ENCODE results near the gene NPTX2.

GRCh38 chr7:98661607-98662006, 44.5 kb downstream of the NPTX2 start:
- no peak for TF ChIP-seq CTCF (tag by site-specific recombination; IDR thresholded peaks at IDR 0.05)
- no peak for TF ChIP-seq ZNF704 (tag by site-specific recombination; IDR thresholded peaks at IDR 0.05)
- no peak for TF ChIP-seq ZNF560 (tag by site-specific recombination; IDR thresholded peaks at IDR 0.05; ENCODE audit: borderline replicate concordance)
- TF ChIP-seq TCF7L2 (IDR thresholded peaks at IDR 0.05; ENCODE audit: borderline replicate concordance, low read depth, low read length): no peak
- no peak for TF ChIP-seq ZNF777 (tag by site-specific recombination; IDR thresholded peaks at IDR 0.05; ENCODE audit: borderline replicate concordance)
- TF ChIP-seq, protein P1, sequence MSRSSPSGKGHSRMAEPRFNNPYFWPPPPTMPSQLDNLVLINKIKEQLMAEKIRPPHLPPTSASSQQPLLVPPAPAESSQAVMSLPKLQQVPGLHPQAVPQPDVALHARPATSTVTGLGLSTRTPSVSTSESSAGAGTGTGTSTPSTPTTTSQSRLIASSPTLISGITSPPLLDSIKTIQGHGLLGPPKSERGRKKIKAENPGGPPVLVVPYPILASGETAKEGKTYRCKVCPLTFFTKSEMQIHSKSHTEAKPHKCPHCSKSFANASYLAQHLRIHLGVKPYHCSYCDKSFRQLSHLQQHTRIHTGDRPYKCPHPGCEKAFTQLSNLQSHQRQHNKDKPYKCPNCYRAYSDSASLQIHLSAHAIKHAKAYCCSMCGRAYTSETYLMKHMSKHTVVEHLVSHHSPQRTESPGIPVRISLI (tag by site-specific recombination; IDR thresholded peaks at IDR 0.05): no peak
- no peak for TF ChIP-seq ZNF558 (tag by site-specific recombination; IDR thresholded peaks at IDR 0.05)
- TF ChIP-seq ZNF138 (tag by site-specific recombination; IDR thresholded peaks at IDR 0.05; ENCODE audit: borderline replicate concordance): no peak
- TF ChIP-seq ZNF623 (tag by site-specific recombination; IDR thresholded peaks at IDR 0.05): no peak
- no peak for TF ChIP-seq ZNF747 (tag by site-specific recombination; IDR thresholded peaks at IDR 0.05)

All from HEK293 (cell line).